ENCODE measurements around the gene CNPY2.
"Not testable (repeated sequence)": the region's sequence is repeated elsewhere in the genome, so short reads cannot be mapped to it uniquely, and the experiment has no call there.

Gene CNPY2

GRCh38 chr12:56333679-56334489, 18.1 kb upstream of the CNPY2 start, which contains the start of gene PAN2:
PAN2 (minus strand) TSS chr12:56334000; CDS start chr12:56333094, 906 bp downstream.
- peak; percentile 95 for DNase-seq (ENCODE audit: low read depth)

DNA sequence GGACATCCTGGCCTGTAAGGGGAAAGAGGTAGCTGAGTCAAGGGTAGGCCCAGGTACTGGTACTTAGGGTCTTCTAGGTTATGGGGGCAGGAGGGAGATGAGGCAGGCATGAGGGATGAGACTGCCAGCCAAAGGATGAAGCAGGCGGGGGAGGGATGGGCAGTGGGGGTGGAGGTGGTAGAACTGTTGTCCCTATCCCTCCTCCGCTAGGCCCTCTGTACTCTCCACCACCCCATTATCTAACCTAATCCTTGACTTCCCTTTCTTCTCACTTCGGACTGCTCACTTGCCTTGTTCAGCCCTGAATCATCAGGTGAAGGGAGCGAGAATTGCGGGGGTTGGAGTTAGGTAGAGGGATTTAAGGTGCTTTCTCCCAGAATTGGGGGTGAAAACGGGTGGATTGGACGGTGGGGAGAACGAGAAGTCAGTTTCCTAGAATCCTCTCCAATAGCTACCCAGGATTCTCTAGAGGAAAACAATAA, 17.4 kb upstream of the CNPY2 start:
- no peak for DNase-seq (ENCODE audit: low read depth)

GRCh38 chr12:56332512-56333196, 16.9 kb upstream of the CNPY2 start:
- DNase-seq (ENCODE audit: low read depth), result no peak

DNA sequence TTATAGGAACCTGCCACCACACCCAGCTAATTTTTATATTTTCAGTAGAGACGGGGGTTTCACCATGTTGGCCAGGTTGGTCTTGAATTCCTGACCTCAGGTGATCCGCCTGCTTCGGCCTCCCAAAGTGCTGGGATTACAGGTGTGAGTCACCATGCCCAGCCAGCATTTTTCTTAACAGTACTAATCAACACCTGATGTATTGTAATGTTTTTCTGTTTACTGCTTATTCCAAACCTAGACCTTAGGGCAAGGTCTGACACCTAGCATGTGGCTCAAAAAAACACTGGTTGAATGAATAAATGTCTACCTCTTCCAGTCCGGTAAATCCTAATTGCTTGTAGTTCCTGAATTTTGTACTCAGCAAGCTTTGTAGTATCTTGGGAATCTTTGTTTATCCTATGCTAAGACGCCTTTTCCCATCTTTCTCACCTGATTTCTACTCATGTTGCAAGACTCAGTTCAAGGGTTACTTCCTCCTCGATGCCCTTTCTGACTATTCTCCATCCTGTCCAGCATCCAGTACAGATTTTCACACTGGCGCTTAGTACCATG, 15.2 kb upstream of the CNPY2 start:
- no peak for DNase-seq (ENCODE audit: low read depth)

DNA sequence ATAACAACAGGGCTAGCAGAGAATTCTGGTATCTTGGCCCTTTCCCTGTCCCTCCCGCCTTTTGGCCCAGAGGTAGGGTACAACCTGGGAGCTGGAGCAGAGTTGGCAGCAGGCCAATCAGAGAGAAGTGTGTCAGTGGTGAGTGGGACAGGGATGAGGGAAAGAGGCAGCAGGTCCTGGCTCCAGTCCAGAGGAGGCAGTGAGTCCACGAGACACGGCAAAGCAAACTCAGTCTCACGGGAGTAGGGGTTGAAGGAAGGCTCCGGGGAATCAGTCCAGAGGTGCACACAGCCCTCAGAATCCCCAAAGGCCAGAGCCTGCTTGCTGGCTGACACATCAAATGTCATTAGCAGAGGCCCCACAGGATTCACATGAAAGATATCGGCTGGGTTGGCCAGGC, 10.7 kb upstream of the CNPY2 start:
- no peak for DNase-seq (ENCODE audit: low read depth)

- DNase-seq (ENCODE audit: low read depth), result no peak
Observed at GRCh38 chr12:56326126-56326525, 10.3 kb upstream of the CNPY2 start.

DNA sequence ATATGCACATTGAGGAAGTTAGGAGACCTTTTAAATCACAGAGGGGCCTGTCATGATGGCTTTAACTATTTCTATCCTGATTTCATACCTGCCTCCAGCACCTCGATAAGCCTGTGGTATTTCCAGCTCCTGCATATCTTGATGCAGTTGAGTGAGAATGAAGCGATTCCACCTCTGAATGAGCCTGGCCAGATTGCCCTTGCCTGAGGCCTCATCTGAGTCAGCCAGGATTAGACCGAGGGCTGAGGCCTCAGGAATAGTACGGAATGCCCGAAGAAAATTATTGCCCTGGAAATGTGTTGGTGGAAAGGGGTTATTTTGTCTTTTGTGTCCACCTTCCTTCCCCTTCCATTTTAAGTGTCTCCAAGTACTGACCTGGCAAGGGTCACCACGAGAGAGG, 8.4 kb upstream of the CNPY2 start:
- no peak for DNase-seq (ENCODE audit: low read depth)

- not testable (repeated sequence) for DNase-seq (ENCODE audit: low read depth)
Observed at GRCh38 chr12:56321610-56322009, 5.8 kb upstream of the CNPY2 start.

DNA sequence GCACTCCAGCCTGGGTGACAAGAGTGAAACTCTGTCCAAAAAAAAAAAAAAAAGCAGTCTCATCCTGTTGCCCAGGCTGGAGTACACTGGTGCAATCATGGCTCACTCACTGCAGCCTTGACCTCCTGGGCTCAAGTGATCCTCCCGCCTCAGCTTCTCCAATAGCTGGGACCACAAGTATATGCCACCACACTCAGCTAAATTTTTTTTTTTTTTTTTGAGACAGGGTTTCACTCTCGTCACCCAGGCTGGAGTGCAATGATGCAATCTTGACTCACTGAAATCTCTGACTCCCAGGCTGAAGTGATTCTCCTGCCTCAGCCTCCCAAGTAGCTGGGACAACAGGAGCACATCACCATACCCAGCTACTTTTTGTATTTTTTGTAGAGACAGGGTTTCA, 5.2 kb upstream of the CNPY2 start:
- no peak for DNase-seq (ENCODE audit: low read depth)

GRCh38 chr12:56317675-56318074, 1.9 kb upstream of the CNPY2 start:
- no peak for DNase-seq (ENCODE audit: low read depth)

GRCh38 chr12:56315249-56315621, 553 bp downstream of the CNPY2 start:
- DNase-seq (ENCODE audit: low read depth), result no peak

GRCh38 chr12:56311003-56311402, 4.8 kb downstream of the CNPY2 start:
- no peak for DNase-seq (ENCODE audit: low read depth)

GRCh38 chr12:56308714-56309113, 7.1 kb downstream of the CNPY2 start:
- no peak for DNase-seq (ENCODE audit: low read depth)

DNA sequence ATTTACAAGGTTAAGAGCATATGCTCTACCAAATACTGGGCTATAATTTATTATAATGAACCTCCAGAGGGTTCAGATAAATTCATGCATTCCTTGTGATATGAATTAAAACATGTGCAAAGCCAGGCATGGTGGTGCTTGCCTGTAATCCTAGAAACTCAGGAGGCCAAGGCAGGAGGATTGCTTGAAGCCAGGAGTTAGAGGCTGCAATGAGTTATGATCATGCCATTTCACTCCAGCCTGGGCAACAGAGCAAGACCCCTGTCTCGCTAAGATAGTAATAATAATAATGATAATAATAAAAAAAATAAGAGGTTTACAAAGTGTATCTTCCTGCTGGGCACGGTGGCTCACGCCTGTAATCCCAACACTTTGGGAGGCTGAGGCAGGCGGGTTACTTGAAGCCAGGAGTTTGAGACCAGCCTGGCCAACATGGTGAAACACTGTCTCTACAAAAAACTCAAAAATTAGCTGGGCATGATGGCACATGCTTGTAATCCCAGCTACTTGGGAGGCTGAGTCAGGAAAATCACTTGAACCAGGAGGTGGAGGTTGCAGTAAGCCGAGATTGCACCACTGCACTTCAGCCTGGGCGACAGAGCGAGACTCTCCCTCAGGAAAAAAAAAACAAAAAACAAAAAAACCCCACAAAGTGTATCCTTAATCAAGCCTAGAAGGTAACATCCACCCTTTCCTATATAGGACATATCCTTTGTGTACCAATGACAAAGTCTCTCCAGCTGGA, 8.4 kb downstream of the CNPY2 start:
- DNase-seq (ENCODE audit: low read depth), result no peak

- no peak for DNase-seq (ENCODE audit: low read depth)
Observed at GRCh38 chr12:56304872-56305590, 10.8 kb downstream of the CNPY2 start.

DNA sequence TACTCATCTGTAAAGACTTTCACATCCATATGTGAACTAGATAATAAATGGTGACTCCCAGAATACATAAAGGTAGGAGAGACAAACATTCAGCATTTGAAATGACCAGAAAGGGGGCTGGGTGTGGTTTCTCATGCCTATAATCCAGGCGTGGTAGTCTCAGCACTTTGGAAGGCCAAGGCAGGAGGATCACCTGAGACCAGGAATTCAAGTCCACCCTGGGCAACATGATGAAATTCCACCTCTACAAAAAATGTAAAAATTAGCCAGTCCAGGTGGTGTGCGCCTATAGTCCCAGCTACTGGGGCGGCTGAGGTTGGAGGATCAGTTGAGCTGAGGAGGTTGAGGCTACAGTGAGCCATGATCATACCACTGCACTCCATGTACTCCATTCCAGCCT, 11.5 kb downstream of the CNPY2 start:
- DNase-seq (ENCODE audit: low read depth), result no peak

DNA sequence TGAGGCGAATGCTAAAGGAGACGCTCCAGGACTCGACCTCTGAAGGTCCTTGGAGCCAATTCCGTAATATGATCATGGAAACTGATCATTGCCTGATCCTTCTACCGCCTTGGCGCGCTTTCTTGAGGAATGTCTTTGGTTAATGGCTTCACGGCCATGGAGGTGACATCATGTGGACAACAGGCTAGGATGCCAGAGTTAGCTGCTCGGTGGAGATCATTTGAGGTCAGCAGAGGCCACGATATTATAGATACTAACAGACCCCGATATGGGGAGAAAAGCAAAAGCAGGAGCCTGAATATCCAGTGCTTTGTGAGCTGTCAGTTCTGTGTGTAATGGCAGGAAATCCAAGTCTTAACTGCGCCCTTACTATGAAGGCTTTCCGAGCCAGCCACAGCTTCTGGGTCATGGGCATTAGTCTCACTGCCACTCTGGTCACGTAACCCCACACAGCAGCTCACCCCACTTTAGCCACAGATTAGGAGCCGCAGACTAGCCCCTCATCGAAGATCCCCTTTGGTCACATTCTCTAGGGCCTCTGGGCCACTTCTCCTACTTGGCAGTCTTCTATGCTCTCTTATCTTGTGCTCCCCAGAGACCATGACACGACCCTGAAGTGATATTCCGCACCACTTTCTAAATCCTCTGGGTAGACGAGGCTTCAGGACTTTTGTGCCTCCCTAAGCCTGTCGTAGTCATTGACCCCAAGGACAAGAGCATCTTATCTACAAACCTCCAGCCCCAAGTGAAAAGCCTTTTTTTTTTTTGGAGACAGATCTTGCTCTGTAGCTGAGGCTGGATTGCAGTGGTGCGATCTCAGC, 14.9 kb downstream of the CNPY2 start:
- no peak for DNase-seq (ENCODE audit: low read depth)

DNA sequence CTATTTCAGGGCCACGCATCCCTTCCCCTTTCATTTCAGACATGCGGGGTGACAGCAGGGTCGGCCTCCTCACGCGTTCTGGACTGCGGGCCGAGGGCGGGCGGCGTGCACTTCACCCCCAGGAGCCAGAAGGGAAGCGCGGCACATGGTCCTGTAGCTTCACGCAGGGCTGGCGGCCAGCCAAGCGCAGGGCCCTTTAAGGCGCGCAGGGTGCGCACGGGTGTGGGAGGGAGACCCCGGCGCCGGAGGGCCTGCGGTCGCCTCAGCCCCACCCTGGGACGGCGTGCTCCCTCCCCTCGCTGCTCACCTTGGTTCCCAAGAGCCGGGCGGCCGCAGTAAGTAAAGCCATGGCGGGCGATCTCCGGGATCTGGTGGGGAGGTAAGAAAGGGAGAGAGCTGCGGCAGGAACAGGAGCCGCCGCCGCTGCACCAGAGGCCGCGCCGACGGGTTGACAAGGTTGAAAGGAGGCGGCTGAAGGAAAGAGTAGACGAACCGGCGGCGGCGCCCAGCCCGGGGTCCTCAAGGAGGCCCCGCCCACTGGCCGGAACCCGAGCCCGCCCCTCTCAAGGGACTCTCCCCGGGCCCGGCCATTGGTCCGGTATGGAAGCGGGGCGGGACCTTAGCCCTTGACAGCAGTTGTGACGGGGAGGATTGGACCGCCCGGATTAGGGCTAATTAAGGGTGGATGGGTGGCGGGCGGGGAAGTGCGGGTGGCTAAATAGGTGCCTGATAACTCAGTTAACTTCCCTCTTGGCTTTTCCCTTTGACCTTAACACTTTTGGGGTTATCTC, 15.7 kb downstream of the CNPY2 start, which contains the start of gene CS:
TSS of gene CS (minus strand) at position 478 of the 791 bp plus-strand sequence. CDS start at position 349, 129 bp downstream.
- DNase-seq (ENCODE audit: low read depth), result peak; percentile 91

DNA sequence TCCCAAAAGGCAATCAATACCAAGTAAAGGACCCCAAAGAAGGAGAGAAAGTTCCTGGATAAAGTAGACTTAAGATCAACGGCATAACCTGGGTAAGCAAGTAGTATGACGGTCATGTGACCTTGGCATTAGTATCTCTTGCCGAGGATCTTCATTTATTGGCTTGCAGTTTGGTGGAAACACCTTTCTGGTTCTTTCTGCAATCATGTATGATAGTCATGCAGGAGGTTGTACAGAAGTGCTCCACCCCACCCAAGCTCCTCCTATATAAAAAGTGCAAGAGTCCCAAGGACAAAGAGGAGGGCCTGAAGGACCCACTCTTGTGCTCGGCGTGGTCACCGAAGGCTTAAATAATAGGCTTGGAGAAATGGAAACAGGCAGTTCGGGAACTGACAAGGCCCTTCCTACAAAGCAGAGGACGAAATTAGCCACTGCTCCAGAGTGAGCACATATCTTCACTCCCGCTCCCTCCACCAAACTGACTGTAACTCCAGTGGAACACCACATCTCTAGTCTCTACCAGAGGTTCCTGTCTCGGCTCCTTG, 16.4 kb downstream of the CNPY2 start:
- DNase-seq (ENCODE audit: low read depth), result no peak

- DNase-seq (ENCODE audit: low read depth), result no peak
Observed at GRCh38 chr12:56298828-56299227, 17.0 kb downstream of the CNPY2 start.

All from HS-27A (cell line).